K562 (cell line): ENCODE measurements around the gene INO80. TPM values are rescaled to one million over a fixed set of nuclear protein-coding genes. Genes with fewer than 3 reads are reported as not detected.

Source experiments
- ARNT ChIP-seq, 2 experiments: fragments of 450-650 bp; IDR thresholded peaks; 2 replicates each; pipeline ENCODE4 v1.6.1; 2016; ENCODE audit warnings: mild to moderate bottlenecking in 1 of 2
- ESRRA ChIP-seq: fragments of 450-650 bp; IDR thresholded peaks from 2 replicates; pipeline ENCODE4 v1.6.1; 2014; ENCODE audit warnings: low read depth, mild to moderate bottlenecking, moderate library complexity, borderline replicate concordance
- FOXJ2 ChIP-seq: fragments of 200-800 bp; sonication (Bioruptor generic); IDR thresholded peaks from 2 replicates; pipeline ENCODE4 v1.6.1; 2016; ENCODE audit warnings: missing genetic modification characterization, missing compliant biosample characterization
- HDAC2 ChIP-seq: fragments of 450-650 bp; IDR thresholded peaks from 2 replicates; pipeline ENCODE4 v1.6.1; 2016; ENCODE audit warnings: mild to moderate bottlenecking
- NCOA6 ChIP-seq: fragments of 450-650 bp; IDR thresholded peaks from 2 replicates; pipeline ENCODE4 v1.6.1; 2017; ENCODE audit warnings: mild to moderate bottlenecking
- NR0B1 ChIP-seq: fragments of 450-650 bp; IDR thresholded peaks from one replicate; pipeline ENCODE4 v1.6.1; 2018; ENCODE audit warnings: mild to moderate bottlenecking, moderate library complexity; ENCODE audit not compliant: partially characterized antibody
- PPARD ChIP-seq: fragments of 250-450 bp; sonication (Bioruptor Pico); IDR thresholded peaks from 2 replicates; pipeline ENCODE4 v1.8.0; 2022; ENCODE audit warnings: inconsistent platforms, mild to moderate bottlenecking, moderate library complexity
- PRDM10 ChIP-seq: fragments of 450-650 bp; IDR thresholded peaks from 2 replicates; pipeline ENCODE4 v1.6.1; 2018; ENCODE audit not compliant: partially characterized antibody
- PRPF4 ChIP-seq: fragments of 200-400 bp; formaldehyde crosslinking; IDR thresholded peaks from one replicate; pipeline ENCODE4 v1.6.1; 2017; ENCODE audit warnings: low read length, low read depth, mild to moderate bottlenecking; ENCODE audit not compliant: insufficient read depth, poor library complexity, severe bottlenecking
- RCOR1 ChIP-seq, 2 experiments: IDR thresholded peaks; 2 replicates each; pipeline ENCODE4 v1.6.1; 2012; ENCODE audit warnings: low read depth in 2 of 2, low read length in 2 of 2, borderline replicate concordance in 1 of 2, improper control_type of control experiment in 1 of 2
- RNF219 ChIP-seq: fragments of 250-450 bp; sonication (Bioruptor Pico); IDR thresholded peaks from 2 replicates; pipeline ENCODE4 v1.5.0; 2022; ENCODE audit warnings: mild to moderate bottlenecking
- THRA ChIP-seq: fragments of 450-650 bp; IDR thresholded peaks from 2 replicates; pipeline ENCODE4 v1.6.1; 2017; ENCODE audit warnings: mild to moderate bottlenecking, moderate library complexity
- USF2 ChIP-seq: sonication (generic); formaldehyde crosslinking; IDR thresholded peaks from 2 replicates; pipeline ENCODE4 v1.5.0; 2020; ENCODE audit warnings: missing genetic modification reagents
- ZFX ChIP-seq: sonication (generic); formaldehyde crosslinking; IDR thresholded peaks from 2 replicates; pipeline ENCODE4 v1.8.0; 2022; ENCODE audit warnings: mild to moderate bottlenecking, missing genetic modification reagents, moderate library complexity
- ZNF311 ChIP-seq: fragments of 250-450 bp; sonication (Bioruptor Pico); IDR thresholded peaks from 2 replicates; pipeline ENCODE4 v1.4.0; 2020; ENCODE audit warnings: mild to moderate bottlenecking, moderate library complexity
- ZNF324 ChIP-seq: fragments of 250-450 bp; sonication (Bioruptor Pico); IDR thresholded peaks from 2 replicates; pipeline ENCODE4 v1.4.0; 2020; ENCODE audit warnings: mild to moderate bottlenecking
- polyA plus RNA-seq, 8 experiments: library from polyadenylated mRNA; depleted of rRNA in 4 of 8; stranded (reverse) in 5 of 8; unstranded in 3 of 8; fragments of >200 nt; fragmentation: Nextera tagmentation in 2 of 8; fragmentation: Illumina TruSeq in 1 of 8; extraction: Ambion mirVana in 2 of 8; extraction: Trizol in 1 of 8; gene quantifications; 2 replicates each; pipeline versions ENCODE4 v1.2.1 to v1.2.3, GENCODE V29; 2011 to 2014; ENCODE audit warnings: inconsistent platforms in 1 of 8, missing spikeins in 1 of 8
- total RNA-seq, 7 experiments: library from RNA; depleted of rRNA in 6 of 7; stranded (reverse); fragments of >200 nt in 6 of 7; fragmentation: Illumina TruSeq in 2 of 7; extraction: Trizol in 2 of 7; gene quantifications; 2 replicates each; pipeline versions ENCODE4 v1.2.1 to v1.2.3, GENCODE V29; 2011 to 2021; ENCODE audit warnings: low replicate concordance in 1 of 7

The INO80 gene
- total and polyA plus RNA-seq, 9 of the 15 experiments (the other 6 are each of a cell fraction or from before 2014, with no cell fraction given) = 1.1 to 25.7 (median 19.9) TPM

- no peak; a peak in 1 of 4 replicates for TF ChIP-seq RCOR1 (IDR thresholded peaks at IDR 0.05; ENCODE audit: borderline replicate concordance in 1 of 2, low read depth in 2 of 2, low read length in 2 of 2)
- peak; percentile 65 for TF ChIP-seq PRPF4
- TF ChIP-seq NR0B1 = no peak
- TF ChIP-seq RNF219 = no peak
- TF ChIP-seq PPARD (CRISPR knock-in tag) = no peak
- TF ChIP-seq ZFX = peak; percentile 89
- 0 out of 4 replicates have a peak, but pooled peaks of 1 of the 2 experiments have one; percentile 63 for TF ChIP-seq ARNT (IDR thresholded peaks at IDR 0.05)
- 0 out of 2 replicates have a peak, but pooled peaks have one; percentile 42 for TF ChIP-seq HDAC2
- no peak for TF ChIP-seq USF2 (CRISPR knock-in tag)
- TF ChIP-seq PRDM10 = peak; percentile 81
- TF ChIP-seq FOXJ2 (tag) = no peak
- TF ChIP-seq NCOA6 = no peak; the same call in 1 of the 2 replicates
- TF ChIP-seq ZNF324 = no peak
- no peak for TF ChIP-seq ZNF311
- TF ChIP-seq ESRRA = peak; percentile 67
- no peak for TF ChIP-seq THRA
Measured at GRCh38 chr15:41116116-41116961, at the start of gene INO80 (continued).
